Mesothelial cell of epicardium (in vitro differentiated cells): ENCODE results near the gene ZNF746. TPM values are rescaled to one million over a fixed set of nuclear protein-coding genes. Genes with fewer than 3 reads are reported as not detected.

Source experiments
- DNase-seq, 2 experiments: peaks; one replicate each; pipeline ENCODE4 v3.0.0; 2021; ENCODE audit warnings: low spot score in 2 of 2; ENCODE audit not compliant: unreplicated experiment in 2 of 2
- H3K27ac Mint-ChIP-seq: 2 replicates; pipeline ENCODE4 v1.8.0; 2021; ENCODE audit warnings: mixed read lengths
- H3K27me3 Mint-ChIP-seq: 2 replicates; pipeline ENCODE4 v1.8.0; 2021; ENCODE audit warnings: low read depth, mixed read lengths
- H3K36me3 Mint-ChIP-seq: 2 replicates; pipeline ENCODE4 v1.8.0; 2021; ENCODE audit warnings: mixed read lengths
- H3K4me1 Mint-ChIP-seq: 2 replicates; pipeline ENCODE4 v1.8.0; 2021; ENCODE audit warnings: mixed read lengths
- H3K4me3 Mint-ChIP-seq: 2 replicates; pipeline ENCODE4 v1.8.0; 2021; ENCODE audit warnings: mild to moderate bottlenecking, moderate library complexity, mixed read lengths
- H3K9me3 Mint-ChIP-seq: 2 replicates; pipeline ENCODE4 v1.8.0; 2021; ENCODE audit warnings: mixed read lengths
- total RNA-seq: library from RNA; stranded (reverse); gene quantifications from 3 replicates; pipeline ENCODE4 v1.2.1, GENCODE V29; 2021
- TF ChIP-seq, protein P1 (sequence below): fragments of 200-600 bp; sonication (generic); IDR thresholded peaks from one replicate; pipeline ENCODE4 v1.5.0; 2021; ENCODE audit warnings: antibody characterized with exemption; ENCODE audit not compliant: unreplicated experiment

Gene ZNF746
- total RNA-seq, 1 donor from 2014 or later: 27.3 TPM

DNA sequence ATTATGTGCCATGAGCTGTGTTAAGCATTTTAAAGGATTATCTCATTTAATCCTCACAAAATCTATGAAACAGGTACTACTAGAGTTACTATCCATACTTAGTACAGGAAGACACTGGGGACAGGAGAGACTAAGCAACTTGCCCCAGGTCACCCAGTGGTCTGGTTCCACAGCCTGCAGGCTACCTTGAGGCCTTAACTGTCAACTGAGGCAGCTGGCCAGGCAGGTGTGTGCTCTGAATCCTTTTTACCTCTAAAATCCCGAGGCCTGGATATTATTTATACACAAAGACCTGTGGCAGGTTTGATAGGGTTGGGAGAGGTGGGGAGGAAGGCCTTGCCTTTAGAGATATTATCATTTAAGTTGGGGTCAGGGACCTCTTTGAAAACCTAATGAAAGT is 39.8 kb downstream of the ZNF746 start:
- Mint-ChIP-seq H3K27me3 (peaks cover 2% of the 10 kb centered on the region), H3K4me3 (peak overlapping the region; percentile 71), H3K9me3 (no peaks in the 10 kb centered on the region), H3K36me3 (peaks cover 16% of the 10 kb centered on the region), H3K27ac (no peak overlapping the region), H3K4me1 (peaks cover 16% of the 10 kb centered on the region)
- TF ChIP-seq, protein P1, sequence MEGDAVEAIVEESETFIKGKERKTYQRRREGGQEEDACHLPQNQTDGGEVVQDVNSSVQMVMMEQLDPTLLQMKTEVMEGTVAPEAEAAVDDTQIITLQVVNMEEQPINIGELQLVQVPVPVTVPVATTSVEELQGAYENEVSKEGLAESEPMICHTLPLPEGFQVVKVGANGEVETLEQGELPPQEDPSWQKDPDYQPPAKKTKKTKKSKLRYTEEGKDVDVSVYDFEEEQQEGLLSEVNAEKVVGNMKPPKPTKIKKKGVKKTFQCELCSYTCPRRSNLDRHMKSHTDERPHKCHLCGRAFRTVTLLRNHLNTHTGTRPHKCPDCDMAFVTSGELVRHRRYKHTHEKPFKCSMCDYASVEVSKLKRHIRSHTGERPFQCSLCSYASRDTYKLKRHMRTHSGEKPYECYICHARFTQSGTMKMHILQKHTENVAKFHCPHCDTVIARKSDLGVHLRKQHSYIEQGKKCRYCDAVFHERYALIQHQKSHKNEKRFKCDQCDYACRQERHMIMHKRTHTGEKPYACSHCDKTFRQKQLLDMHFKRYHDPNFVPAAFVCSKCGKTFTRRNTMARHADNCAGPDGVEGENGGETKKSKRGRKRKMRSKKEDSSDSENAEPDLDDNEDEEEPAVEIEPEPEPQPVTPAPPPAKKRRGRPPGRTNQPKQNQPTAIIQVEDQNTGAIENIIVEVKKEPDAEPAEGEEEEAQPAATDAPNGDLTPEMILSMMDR: no peak
- no peak for DNase-seq

DNA sequence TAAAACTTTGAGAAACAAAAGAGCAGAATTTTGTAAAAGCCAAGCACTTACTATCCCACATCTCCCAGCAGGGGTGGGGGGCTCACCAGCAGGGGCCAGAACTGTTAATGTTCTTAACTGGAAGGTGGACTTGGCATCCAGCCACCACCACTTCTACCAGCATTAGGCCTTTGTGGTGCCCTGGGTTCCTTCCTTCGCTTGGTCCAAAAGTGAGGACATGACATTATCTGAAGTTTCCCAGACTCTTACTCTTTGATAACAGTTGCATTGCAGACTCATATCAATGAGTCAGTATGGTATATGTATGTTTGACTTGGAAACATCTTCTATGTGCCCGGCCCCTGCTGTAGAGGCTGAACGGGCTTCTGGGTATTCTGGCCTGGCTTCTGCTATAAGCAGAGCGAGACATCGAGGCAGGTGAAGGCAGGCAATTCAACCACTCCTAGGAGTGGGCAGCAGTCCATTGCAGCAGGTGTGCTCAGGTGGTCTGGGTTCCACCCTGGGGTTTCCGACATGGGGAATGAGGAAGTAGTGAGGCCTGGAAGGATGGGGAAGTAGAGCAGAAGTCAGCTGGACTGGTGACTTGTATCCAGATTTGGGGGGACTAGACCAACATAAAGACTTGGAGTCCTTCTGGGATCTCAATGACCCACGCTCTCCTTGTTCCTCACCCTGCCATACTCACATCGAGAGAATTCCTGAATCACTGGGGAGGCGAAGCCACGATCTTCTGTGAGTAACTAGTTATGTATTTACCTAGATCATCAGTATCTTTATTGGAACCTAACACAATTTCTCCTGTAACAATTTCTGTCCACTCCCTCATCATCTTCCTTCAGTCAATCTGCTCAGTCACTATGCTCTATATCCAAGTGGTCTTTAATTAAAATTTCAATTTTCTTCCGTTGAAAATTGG is 40.8 kb downstream of the ZNF746 start:
- Mint-ChIP-seq H3K4me3 (no peak overlapping the region), H3K27ac (no peak overlapping the region), H3K9me3 (no peaks in the 10 kb centered on the region), H3K27me3 (peaks cover 2% of the 10 kb centered on the region), H3K36me3 (peaks cover 18% of the 10 kb centered on the region), H3K4me1 (peaks cover 16% of the 10 kb centered on the region)
- TF ChIP-seq, protein P1: no peak
- DNase-seq: no peak

DNA sequence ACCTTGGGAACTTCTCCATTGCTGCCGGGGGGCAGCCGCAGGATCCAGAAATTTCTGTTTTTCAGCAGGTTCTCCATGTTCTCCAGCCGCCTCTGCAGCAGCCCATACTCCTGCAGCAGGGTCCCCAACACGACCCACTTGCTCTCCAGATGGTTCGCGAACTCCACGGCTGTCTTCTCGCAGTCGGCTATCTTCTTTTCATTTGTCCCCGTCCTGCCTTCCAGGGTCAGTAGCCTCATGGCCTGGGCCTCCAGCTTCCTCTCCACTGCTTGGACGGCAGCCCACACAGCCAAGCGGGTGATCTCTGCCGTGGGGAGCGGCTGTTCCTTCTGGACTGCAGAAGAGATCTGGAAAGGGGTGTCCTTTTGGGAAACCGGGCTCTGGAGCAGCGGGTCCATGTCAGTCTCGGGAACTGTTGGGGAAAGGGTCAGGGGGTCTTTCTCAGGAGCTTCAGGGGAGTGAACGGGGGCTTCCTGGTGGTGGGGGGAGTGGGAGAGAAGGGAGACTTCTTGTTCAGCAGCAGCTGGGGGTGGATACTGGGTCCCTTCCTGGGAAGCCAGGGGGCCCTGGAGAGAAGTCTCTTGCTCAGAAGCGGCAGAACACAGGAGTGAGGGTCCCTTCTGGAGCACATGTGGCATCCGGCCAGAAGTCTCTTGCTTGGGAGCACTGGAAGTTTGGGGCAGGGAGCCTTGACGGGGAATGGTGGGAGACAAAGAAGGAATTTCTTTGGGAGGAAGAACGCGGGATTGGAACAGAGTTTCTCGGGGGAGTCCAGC is 42.2 kb downstream of the ZNF746 start:
- no peaks in the 10 kb centered on the region for H3K9me3 Mint-ChIP-seq
- no peaks in the 10 kb centered on the region for H3K27me3 Mint-ChIP-seq
- no peak for DNase-seq
- peaks cover 23% of the 10 kb centered on the region for H3K36me3 Mint-ChIP-seq
- H3K4me3 Mint-ChIP-seq: no peak overlapping the region
- TF ChIP-seq, protein P1: no peak
- H3K4me1 Mint-ChIP-seq: peaks cover 11% of the 10 kb centered on the region
- no peak overlapping the region for H3K27ac Mint-ChIP-seq

DNA sequence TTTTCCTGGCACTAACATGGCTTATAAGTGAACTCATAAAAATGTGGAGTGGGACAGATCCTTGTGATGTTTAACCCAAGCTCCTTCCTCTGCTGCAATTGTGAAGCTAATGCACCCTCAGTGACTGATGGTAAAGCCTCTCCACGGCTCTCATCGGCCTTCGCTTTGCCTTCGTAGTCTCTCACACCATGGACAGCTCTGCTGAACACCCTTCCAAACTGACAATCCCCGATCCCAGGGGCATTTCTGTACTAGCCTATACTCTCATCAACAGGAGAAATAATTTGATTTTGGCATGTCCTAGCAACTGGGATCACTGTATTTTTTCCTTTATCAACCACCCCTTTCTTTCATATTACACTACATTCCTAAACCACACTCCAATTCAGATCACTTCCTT is 42.9 kb downstream of the ZNF746 start:
- Mint-ChIP-seq H3K9me3 (no peaks in the 10 kb centered on the region), H3K27ac (no peak overlapping the region), H3K4me3 (no peak overlapping the region), H3K27me3 (no peaks in the 10 kb centered on the region), H3K36me3 (peaks cover 24% of the 10 kb centered on the region), H3K4me1 (peaks cover 11% of the 10 kb centered on the region)
- DNase-seq: no peak
- TF ChIP-seq, protein P1: no peak

DNA sequence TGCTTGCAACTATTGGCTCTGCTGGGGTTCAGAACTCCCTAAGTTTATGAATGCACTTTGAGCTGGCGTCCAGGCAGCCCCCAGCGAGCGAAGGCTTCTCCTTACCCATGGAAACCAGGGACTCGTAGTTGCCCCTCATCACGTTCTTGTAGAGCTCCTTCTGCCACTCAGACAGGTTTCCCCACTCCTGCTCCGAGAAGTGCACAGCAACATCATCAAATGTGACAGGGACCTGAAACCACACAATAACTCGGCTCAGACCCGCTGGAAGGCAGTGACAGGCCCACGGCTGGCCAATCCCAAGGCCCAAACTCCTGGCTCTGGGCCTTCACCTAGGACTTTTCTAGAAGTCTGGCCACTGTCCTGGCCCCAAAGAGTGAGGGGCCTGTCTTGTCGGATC is 43.6 kb downstream of the ZNF746 start:
- H3K4me3 Mint-ChIP-seq: no peak overlapping the region
- peak in 1 of 2 experiments; percentile 20 for DNase-seq
- peaks cover 10% of the 10 kb centered on the region for H3K4me1 Mint-ChIP-seq
- no peak overlapping the region for H3K27ac Mint-ChIP-seq
- H3K9me3 Mint-ChIP-seq: no peaks in the 10 kb centered on the region
- peaks cover 30% of the 10 kb centered on the region for H3K36me3 Mint-ChIP-seq
- TF ChIP-seq, protein P1: no peak
- H3K27me3 Mint-ChIP-seq: no peaks in the 10 kb centered on the region
